K562 (cell line): ENCODE results near the gene SH3BP2. TPM values are rescaled to one million over a fixed set of nuclear protein-coding genes. Genes with fewer than 3 reads are reported as not detected.
A peak's percentile ranks its signal among the peaks of the same experiment; 100 is the strongest.

ENCODE experiments used
- CREB1 ChIP-seq, 2 experiments: sonication (generic) in 1 of 2; formaldehyde crosslinking in 1 of 2; IDR thresholded peaks; 2 replicates each; pipeline versions ENCODE4 v1.6.1 to v1.8.0; 2012 to 2022; ENCODE audit warnings: inconsistent platforms in 1 of 2, mild to moderate bottlenecking in 1 of 2, missing genetic modification reagents in 1 of 2, moderate library complexity in 1 of 2
- GATAD2A ChIP-seq: fragments of 450-650 bp; IDR thresholded peaks from 2 replicates; pipeline ENCODE4 v1.6.1; 2017
- HDAC1 ChIP-seq, 2 experiments: fragments of 450-650 bp; IDR thresholded peaks; 2 replicates each; pipeline ENCODE4 v1.6.1; 2016 to 2017; ENCODE audit warnings: inconsistent platforms in 1 of 2, mild to moderate bottlenecking in 1 of 2, moderate library complexity in 1 of 2
- MEIS2 ChIP-seq: fragments of 450-650 bp; IDR thresholded peaks from 2 replicates; pipeline ENCODE4 v1.6.1; 2014; ENCODE audit warnings: mild to moderate bottlenecking; ENCODE audit not compliant: partially characterized antibody
- MGA ChIP-seq: fragments of 450-650 bp; IDR thresholded peaks from 2 replicates; pipeline ENCODE4 v1.6.1; 2016; ENCODE audit warnings: mild to moderate bottlenecking, moderate library complexity
- RBM39 ChIP-seq: fragments of 200-400 bp; formaldehyde crosslinking; optimal IDR thresholded peaks from 2 replicates; pipeline ENCODE3; 2018; ENCODE audit warnings: low read depth, low read length
- ZHX1 ChIP-seq: fragments of 150-350 bp; conservative IDR thresholded peaks from 2 replicates; pipeline ENCODE4 v1.6.1; 2014; ENCODE audit warnings: low read length
- ZNF197 ChIP-seq: fragments of 200-800 bp; sonication (Bioruptor generic); IDR thresholded peaks from 2 replicates; pipeline ENCODE4 v1.6.1; 2016; ENCODE audit warnings: low read depth, missing genetic modification characterization, missing compliant biosample characterization
- ZNF445 ChIP-seq: fragments of 250-450 bp; sonication (Bioruptor Pico); IDR thresholded peaks from 2 replicates; pipeline ENCODE4 v1.4.0; 2020; ENCODE audit warnings: low read depth, mild to moderate bottlenecking, moderate library complexity
- ZNF583 ChIP-seq: fragments of 250-450 bp; sonication (Bioruptor Pico); IDR thresholded peaks from 2 replicates; pipeline ENCODE4 v1.4.0; 2020
- ZNF740 ChIP-seq, 3 experiments: fragments of 200-800 bp in 1 of 3; sonication (Bioruptor generic) in 1 of 3; sonication (generic) in 1 of 3; formaldehyde crosslinking in 1 of 3; IDR thresholded peaks; 2 replicates each; pipeline versions ENCODE4 v1.6.1 to v1.8.0; 2016 to 2022; ENCODE audit warnings: mild to moderate bottlenecking in 2 of 3, missing compliant biosample characterization in 2 of 3, missing genetic modification characterization in 2 of 3, missing genetic modification reagents in 1 of 3
- polyA plus RNA-seq, 8 experiments: library from polyadenylated mRNA; depleted of rRNA in 4 of 8; stranded (reverse) in 5 of 8; unstranded in 3 of 8; fragments of >200 nt; fragmentation: Nextera tagmentation in 2 of 8; fragmentation: Illumina TruSeq in 1 of 8; extraction: Ambion mirVana in 2 of 8; extraction: Trizol in 1 of 8; gene quantifications; 2 replicates each; pipeline versions ENCODE4 v1.2.1 to v1.2.3, GENCODE V29; 2011 to 2014; ENCODE audit warnings: inconsistent platforms in 1 of 8, missing spikeins in 1 of 8
- total RNA-seq, 7 experiments: library from RNA; depleted of rRNA in 6 of 7; stranded (reverse); fragments of >200 nt in 6 of 7; fragmentation: Illumina TruSeq in 2 of 7; extraction: Trizol in 2 of 7; gene quantifications; 2 replicates each; pipeline versions ENCODE4 v1.2.1 to v1.2.3, GENCODE V29; 2011 to 2021; ENCODE audit warnings: low replicate concordance in 1 of 7

SH3BP2 gene
- total and polyA plus RNA-seq, 9 of the 15 experiments (the other 6 are each of a cell fraction or from before 2014, with no cell fraction given) = 0.34 to 16.0 (median 5.1) TPM

DNA sequence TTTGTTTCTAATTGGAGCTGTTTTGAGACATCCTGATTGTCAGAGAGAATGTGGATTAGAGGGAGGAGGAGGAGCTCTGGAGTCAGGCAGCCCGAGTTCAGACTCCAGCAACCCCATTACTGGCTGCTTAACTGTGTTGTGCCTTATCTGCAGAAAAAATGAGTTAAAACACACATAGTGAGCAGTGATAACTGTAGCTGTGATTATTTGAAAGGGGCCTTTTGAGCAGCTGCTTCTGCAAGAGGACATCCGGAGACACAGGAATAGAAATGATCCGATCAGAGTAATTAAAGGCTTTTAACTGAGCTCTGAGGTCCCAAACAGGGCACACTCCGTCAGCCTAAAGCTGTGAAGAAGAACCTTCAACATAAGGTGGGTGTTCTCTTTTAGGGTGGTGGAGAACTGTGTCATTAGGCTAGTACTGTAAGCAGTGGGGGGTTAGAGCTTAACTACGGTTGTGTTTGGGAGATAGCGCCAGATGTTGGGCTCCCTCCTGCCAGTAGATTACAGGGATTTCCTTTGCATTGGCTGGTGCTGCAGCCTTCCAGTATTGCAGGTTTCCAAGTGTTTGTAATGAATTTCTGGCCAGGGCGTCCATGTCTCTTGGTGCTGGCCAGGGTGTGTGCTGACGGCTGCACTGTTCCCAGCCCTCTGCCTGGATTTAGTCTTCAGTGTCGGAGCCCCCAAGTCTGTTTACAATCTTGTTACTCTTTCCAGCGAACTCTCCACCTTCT lies 75.0 kb downstream of the SH3BP2 start (continued):
- TF ChIP-seq MGA = no peak
- no peak for TF ChIP-seq ZNF445 (CRISPR knock-in tag)
- no peak for TF ChIP-seq ZNF583 (CRISPR knock-in tag)
- peak; percentile 75; the same call in 1 of the 2 replicates for TF ChIP-seq ZNF740 (CRISPR knock-in tag; IDR thresholded peaks at IDR 0.05)
- no peak for TF ChIP-seq ZNF740 (tag; IDR thresholded peaks at IDR 0.05)
- no peak for TF ChIP-seq GATAD2A
- TF ChIP-seq RBM39 = no peak
- TF ChIP-seq ZNF197 (CRISPR knock-in tag) = 0 out of 2 replicates have a peak, but pooled peaks have one; percentile 68
- no peak for TF ChIP-seq ZHX1
- TF ChIP-seq MEIS2 = peak; percentile 52
- peak; percentile 64; the same call in 1 of the 2 replicates for TF ChIP-seq CREB1 (IDR thresholded peaks at IDR 0.05)
- TF ChIP-seq CREB1 (CRISPR knock-in tag; IDR thresholded peaks at IDR 0.05) = peak; percentile 47; the same call in 1 of the 2 replicates
- peak; percentile 60 to 97; a peak in 3 of 4 replicates for TF ChIP-seq HDAC1 (IDR thresholded peaks at IDR 0.05)
